GM12878 (cell line): Measurements from ENCODE around the gene OTUD5. TPM values are rescaled to one million over a fixed set of nuclear protein-coding genes. Genes with fewer than 3 reads are reported as not detected.
"Not testable (repeated sequence)": the region's sequence is repeated elsewhere in the genome, so short reads cannot be mapped to it uniquely, and the experiment has no call there.

Experiments
- ATAC-seq: fragments of 200-7000 bp; cut with Tn5 transposase; 3 replicates; pipeline ENCODE4 v1.9.1; 2020; ENCODE audit warnings: mild to moderate bottlenecking, moderate library complexity
- BruUV-seq: library from RNA; stranded (reverse); fragments of 400-500 nt; replicated peaks from 2 replicates; lab custom pipeline; 2021; lab: Mats Ljungman, UMichigan
- CTCF ChIA-PET: fragments of 300-600 bp; sonication (Branson Sonifier 250); formaldehyde crosslinking; extraction: SDS; loops from one replicate; lab custom pipeline; 2021; ENCODE audit warnings: inconsistent platforms; lab: Yijun Ruan, JAX
- POLR2A ChIA-PET: fragments of 350-600 bp; formaldehyde crosslinking; extraction: SDS; loops from one replicate; lab custom pipeline; 2021; ENCODE audit warnings: inconsistent platforms; lab: Charles Lee
- RAD21 ChIA-PET: fragments of 300-600 bp; sonication (Branson Sonifier 250); formaldehyde crosslinking; loops from one replicate; lab custom pipeline; 2023; ENCODE audit warnings: antibody characterized with exemption; ENCODE audit not compliant: unreplicated experiment; lab: Charles Lee
- SMC1A ChIA-PET: fragments of 300-600 bp; sonication (Branson Sonifier 250); formaldehyde crosslinking; loops from one replicate; lab custom pipeline; 2023; ENCODE audit not compliant: unreplicated experiment, uncharacterized antibody; lab: Charles Lee
- DNase-seq: peaks from one replicate; pipeline ENCODE4 v3.0.0-alpha.2; 2011; ENCODE audit warnings: low read depth, low spot score
- FAIRE-seq: peaks from 3 replicates; lab custom pipeline; 2011; peaks lifted over from hg19 to GRCh38; lab: Jason Lieb, UNC
- H2AFZ ChIP-seq: 2 replicates; pipeline ENCODE4 v1.6.0; 2011; ENCODE audit warnings: low read depth, low read length, control low read depth; ENCODE audit not compliant: control insufficient read depth
- H3K27ac ChIP-seq: 2 replicates; pipeline ENCODE4 v1.5.1; 2011; ENCODE audit warnings: control low read depth; ENCODE audit not compliant: control insufficient read depth, insufficient read depth
- H3K27me3 ChIP-seq, 2 experiments: replicated peaks in 1 of 2; 2 replicates each; pipeline versions ENCODE4 v1.6.0 to v1.6.1; 2011; ENCODE audit warnings: low read length in 1 of 2; ENCODE audit not compliant: control insufficient read depth in 2 of 2, insufficient read depth in 2 of 2
- H3K36me3 ChIP-seq, 2 experiments: 2 replicates each; pipeline ENCODE4 v1.5.1; 2011; ENCODE audit warnings: low read length in 1 of 2; ENCODE audit not compliant: control insufficient read depth in 2 of 2, insufficient read depth in 2 of 2
- H3K4me1 ChIP-seq: 2 replicates; pipeline ENCODE4 v1.6.1; 2011; ENCODE audit warnings: mild to moderate bottlenecking, low read length, moderate library complexity, mixed read lengths; ENCODE audit not compliant: control insufficient read depth, insufficient read depth
- H3K4me2 ChIP-seq: 2 replicates; pipeline ENCODE4 v1.6.0; 2011; ENCODE audit warnings: control low read depth; ENCODE audit not compliant: control insufficient read depth, insufficient read depth
- H3K4me3 ChIP-seq: fragments of 200-600 bp; sonication (generic); 2 replicates; pipeline ENCODE4 v1.5.1; 2016
- H3K79me2 ChIP-seq: 2 replicates; pipeline ENCODE4 v1.6.0; 2011; ENCODE audit warnings: low read length; ENCODE audit not compliant: control insufficient read depth, insufficient read depth
- H3K9ac ChIP-seq: 2 replicates; pipeline ENCODE4 v1.8.0; 2011; ENCODE audit warnings: low read length, control low read depth, mixed read lengths; ENCODE audit not compliant: control insufficient read depth, insufficient read depth
- H3K9me3 ChIP-seq: replicated peaks from 3 replicates; pipeline ENCODE4 v1.5.1; 2011; ENCODE audit warnings: mild to moderate bottlenecking, low read length; ENCODE audit not compliant: control insufficient read depth, insufficient read depth
- H4K20me1 ChIP-seq: 2 replicates; pipeline ENCODE4 v1.6.0; 2011; ENCODE audit not compliant: control insufficient read depth, insufficient read depth
- EED ChIP-seq: sonication (generic); IDR thresholded peaks from 2 replicates; pipeline ENCODE4 v1.6.1; 2016; ENCODE audit warnings: antibody characterized with exemption, low read depth
- HSF1 ChIP-seq: fragments of 150-350 bp; IDR thresholded peaks from 2 replicates; pipeline ENCODE4 v1.6.1; 2014; ENCODE audit warnings: mild to moderate bottlenecking, low read depth, low read length
- LARP7 ChIP-seq: fragments of 450-650 bp; IDR thresholded peaks from 2 replicates; pipeline ENCODE4 v1.6.1; 2017; ENCODE audit warnings: mild to moderate bottlenecking
- WRNIP1 ChIP-seq: IDR thresholded peaks from 2 replicates; pipeline ENCODE4 v1.6.1; 2011; ENCODE audit warnings: low read depth, low read length, improper control_type of control experiment, borderline replicate concordance
- WGBS: methylation state at CpG from one replicate; pipeline ENCODE4 v1.1.6; 2016; ENCODE audit warnings: low lambda C conversion rate; ENCODE audit not compliant: insufficient replicate concordance, insufficient coverage; ENCODE audit errors: missing lambda C conversion rate; 5-methylcytosine and 5-hydroxymethylcytosine counted together
- in situ Hi-C: fragments of 300-500 bp; cut with MboI; formaldehyde crosslinking; loops from 9 replicates; pipeline ENCODE4 v1.14.3; 2018; ENCODE audit warnings: mixed read lengths
- intact Hi-C: fragments of 100-400 bp; cut with micrococcal nuclease; formaldehyde crosslinking; loops from one replicate; pipeline ENCODE4 v1.14.2; 2022; ENCODE audit not compliant: unreplicated experiment
- polyA plus RNA-seq, 11 experiments: library from polyadenylated mRNA; depleted of rRNA in 4 of 11; unstranded in 6 of 11; stranded (reverse) in 5 of 11; fragments of >200 nt; fragmentation: Nextera tagmentation in 4 of 11; fragmentation: Illumina TruSeq in 1 of 11; extraction: Ambion mirVana in 4 of 11; extraction: Trizol in 1 of 11; gene quantifications; 1 replicate in 1 of 11; 2 replicates in 10 of 11; pipeline versions ENCODE4 v1.2.1 to v1.2.3, GENCODE V29; 2011 to 2016; ENCODE audit warnings: inconsistent platforms in 2 of 11, missing spikeins in 2 of 11, low read depth in 1 of 11
- small RNA-seq: library from RNA; depleted of rRNA; stranded (forward); fragments of <200 nt; gene quantifications from one replicate; pipeline ENCODE3, GENCODE V24; 2014
- total RNA-seq, 4 experiments: library from RNA; depleted of rRNA in 3 of 4; stranded (reverse); fragments of >200 nt in 3 of 4; fragmentation: Illumina TruSeq in 1 of 4; extraction: Trizol in 1 of 4; gene quantifications; 2 replicates each; pipeline versions ENCODE4 v1.2.1 to v1.2.3, GENCODE V29; 2013 to 2021

The OTUD5 gene
- total and polyA plus RNA-seq, 10 of the 15 experiments (the other 5 are each of a cell fraction or from before 2014, with no cell fraction given), result 2.0 to 50.3 (median 22.7) TPM

DNA sequence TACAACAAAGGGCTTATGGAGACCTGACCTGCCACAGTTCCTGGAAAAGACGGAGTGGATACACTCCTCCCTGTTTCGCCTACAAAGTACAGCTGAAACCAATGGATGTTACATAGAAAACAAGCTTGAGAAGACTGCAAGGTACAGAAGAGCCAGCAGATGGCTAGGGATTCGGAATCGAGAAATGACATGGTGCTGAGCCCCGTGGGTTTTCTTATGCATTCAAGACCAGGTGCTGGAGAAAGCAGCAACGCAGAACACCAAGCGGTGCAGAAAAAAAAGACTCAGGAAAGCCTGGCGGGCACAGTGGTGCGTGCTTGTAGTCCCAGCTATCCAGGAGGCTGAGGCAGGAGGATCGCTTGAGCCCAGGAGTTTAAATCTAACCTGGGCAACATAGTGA lies 73.7 kb downstream of the OTUD5 start:
- ATAC-seq, result no peak
- ChIA-PET POLR2A (no interaction called here), CTCF (no interaction called here), RAD21 (no interaction called here), SMC1A (no interaction called here)
- Histone ChIP-seq H3K36me3 (no peaks in the 10 kb centered on the region), H3K27ac (no peak overlapping the region), H3K4me1 (no peaks in the 10 kb centered on the region), H3K4me2 (no peak overlapping the region), H3K4me3 (no peak overlapping the region), H3K27me3 (no peaks in the 10 kb centered on the region), H3K9ac (no peak overlapping the region), H4K20me1 (no peaks in the 10 kb centered on the region), H3K9me3 (no peaks in the 10 kb centered on the region), H3K79me2 (no peaks in the 10 kb centered on the region), H2AFZ (no peak overlapping the region)
- no peak for FAIRE-seq
- DNase-seq, result no peak
- BruUV-seq, result no TSS peak
- intact Hi-C loops (no loop called here), in situ Hi-C loops (no loop called here)
- 50% methylated on average over 10 of the region's 10 CpGs for WGBS
- TF ChIP-seq WRNIP1 (no peak), LARP7 (no peak), EED (no peak), HSF1 (no peak)

GRCh38 chrX:48876944-48877343 lies 80.5 kb downstream of the OTUD5 start:
- RAD21 ChIA-PET, H3K36me3 ChIP-seq, H3K4me1 ChIP-seq, H4K20me1 ChIP-seq, H3K4me2 ChIP-seq, DNase-seq, H3K4me3 ChIP-seq, in situ Hi-C loops, H3K9me3 ChIP-seq, intact Hi-C loops, BruUV-seq, POLR2A ChIA-PET, H3K79me2 ChIP-seq, SMC1A ChIA-PET, CTCF ChIA-PET, H3K27ac ChIP-seq, H3K9ac ChIP-seq, ATAC-seq, H2AFZ ChIP-seq, H3K27me3 ChIP-seq, FAIRE-seq: not testable (repeated sequence)
- WGBS, result 29% methylated on average over 4 of the region's 4 CpGs

Small RNA genes lying within 50 kb of the gene (small RNA-seq; reads per million reads assigned to genes)
- not detected for gene RNU6-722P

Other genes with a start within 250 kb of the OTUD5 start
Only the 7 nearest of the 20 such genes appear.
- 49.0 and 53.5 TPM in 2 replicates for gene TIMM17B, start 59.8 kb downstream of the OTUD5 start, total RNA-seq (2014; rRNA removed)
- gene TIMM17B, start 59.8 kb downstream of the OTUD5 start, total RNA-seq (2014; rRNA removed; fragmentation: Illumina TruSeq; extraction: Trizol), result 32.9 and 33.3 TPM in 2 replicates
- gene TIMM17B, start 59.8 kb downstream of the OTUD5 start, total RNA-seq (2021), result 53.8 and 57.8 TPM in 2 replicates
- gene TIMM17B, start 59.8 kb downstream of the OTUD5 start, polyA plus RNA-seq (2011; rRNA removed), result 22.0 and 41.5 TPM in 2 replicates
- gene TIMM17B, start 59.8 kb downstream of the OTUD5 start, polyA plus RNA-seq (2014; fragmentation: Illumina TruSeq; extraction: Trizol), result 16.3 and 37.7 TPM in 2 replicates
- 10 to 100 TPM in 1 of 2 experiments, 1 to 10 TPM in 1; 4.5 to 18.3 TPM for gene TIMM17B, start 59.8 kb downstream of the OTUD5 start, polyA plus RNA-seq (2014; fragmentation: Nextera tagmentation; extraction: Ambion mirVana)
- 69.4 and 72.4 TPM in 2 replicates for gene TIMM17B, start 59.8 kb downstream of the OTUD5 start, polyA plus RNA-seq (2014; rRNA removed)
- gene TIMM17B, start 59.8 kb downstream of the OTUD5 start, polyA plus RNA-seq (2016; fragmentation: Nextera tagmentation; extraction: Ambion mirVana), result 10 to 100 TPM; 79.5 to 88.7 TPM
- 62.2 and 70.2 TPM in 2 replicates for gene PQBP1, start 59.7 kb downstream of the OTUD5 start, total RNA-seq (2014; rRNA removed)
- 37.5 and 38.5 TPM in 2 replicates for gene PQBP1, start 59.7 kb downstream of the OTUD5 start, total RNA-seq (2014; rRNA removed; fragmentation: Illumina TruSeq; extraction: Trizol)
- gene PQBP1, start 59.7 kb downstream of the OTUD5 start, total RNA-seq (2021), result 69.5 and 71.0 TPM in 2 replicates
- gene PQBP1, start 59.7 kb downstream of the OTUD5 start, polyA plus RNA-seq (2011; rRNA removed), result 22.4 and 55.3 TPM in 2 replicates
- 39.6 and 70.0 TPM in 2 replicates for gene PQBP1, start 59.7 kb downstream of the OTUD5 start, polyA plus RNA-seq (2014; fragmentation: Illumina TruSeq; extraction: Trizol)
- 10 to 100 TPM; 12.5 to 28.0 TPM for gene PQBP1, start 59.7 kb downstream of the OTUD5 start, polyA plus RNA-seq (2014; fragmentation: Nextera tagmentation; extraction: Ambion mirVana)
- gene PQBP1, start 59.7 kb downstream of the OTUD5 start, polyA plus RNA-seq (2014; rRNA removed), result 68.5 and 76.1 TPM in 2 replicates
- gene PQBP1, start 59.7 kb downstream of the OTUD5 start, polyA plus RNA-seq (2016; fragmentation: Nextera tagmentation; extraction: Ambion mirVana), result 10 to 100 TPM; 68.6 to 74.8 TPM
- 9.3 and 11.0 TPM in 2 replicates for gene SLC35A2, start 46.0 kb downstream of the OTUD5 start, total RNA-seq (2014; rRNA removed)
- 8.4 and 9.1 TPM in 2 replicates for gene SLC35A2, start 46.0 kb downstream of the OTUD5 start, total RNA-seq (2014; rRNA removed; fragmentation: Illumina TruSeq; extraction: Trizol)
- 16.7 and 21.9 TPM in 2 replicates for gene SLC35A2, start 46.0 kb downstream of the OTUD5 start, total RNA-seq (2021)
- 10.3 and 12.9 TPM in 2 replicates for gene SLC35A2, start 46.0 kb downstream of the OTUD5 start, polyA plus RNA-seq (2011; rRNA removed)
- 12.0 and 16.9 TPM in 2 replicates for gene SLC35A2, start 46.0 kb downstream of the OTUD5 start, polyA plus RNA-seq (2014; fragmentation: Illumina TruSeq; extraction: Trizol)
- 1 to 10 TPM; 2.1 to 6.8 TPM for gene SLC35A2, start 46.0 kb downstream of the OTUD5 start, polyA plus RNA-seq (2014; fragmentation: Nextera tagmentation; extraction: Ambion mirVana)
- 16.8 and 18.7 TPM in 2 replicates for gene SLC35A2, start 46.0 kb downstream of the OTUD5 start, polyA plus RNA-seq (2014; rRNA removed)
- gene SLC35A2, start 46.0 kb downstream of the OTUD5 start, polyA plus RNA-seq (2016; fragmentation: Nextera tagmentation; extraction: Ambion mirVana), result 10 to 100 TPM; 25.1 to 27.4 TPM
- gene PIM2, start 38.6 kb downstream of the OTUD5 start, total RNA-seq (2014; rRNA removed), result 32.9 and 37.9 TPM in 2 replicates
- 19.2 and 19.9 TPM in 2 replicates for gene PIM2, start 38.6 kb downstream of the OTUD5 start, total RNA-seq (2014; rRNA removed; fragmentation: Illumina TruSeq; extraction: Trizol)
- 29.6 and 30.4 TPM in 2 replicates for gene PIM2, start 38.6 kb downstream of the OTUD5 start, total RNA-seq (2021)
- 65.9 and 96.8 TPM in 2 replicates for gene PIM2, start 38.6 kb downstream of the OTUD5 start, polyA plus RNA-seq (2011; rRNA removed)
- 30.1 and 34.0 TPM in 2 replicates for gene PIM2, start 38.6 kb downstream of the OTUD5 start, polyA plus RNA-seq (2014; fragmentation: Illumina TruSeq; extraction: Trizol)
- 10 to 100 TPM; 19.6 to 26.2 TPM for gene PIM2, start 38.6 kb downstream of the OTUD5 start, polyA plus RNA-seq (2014; fragmentation: Nextera tagmentation; extraction: Ambion mirVana)
- gene PIM2, start 38.6 kb downstream of the OTUD5 start, polyA plus RNA-seq (2014; rRNA removed), result 31.7 and 32.1 TPM in 2 replicates
- gene PIM2, start 38.6 kb downstream of the OTUD5 start, polyA plus RNA-seq (2016; fragmentation: Nextera tagmentation; extraction: Ambion mirVana), result 10 to 100 TPM; 46.5 to 54.5 TPM
- gene KCND1, start 14.2 kb upstream of the OTUD5 start, total RNA-seq (2014; rRNA removed), result 0.16 and 0.34 TPM in 2 replicates
- gene KCND1, start 14.2 kb upstream of the OTUD5 start, total RNA-seq (2014; rRNA removed; fragmentation: Illumina TruSeq; extraction: Trizol), result 0.09 and 0.18 TPM in 2 replicates
- 0.61 and 0.97 TPM in 2 replicates for gene KCND1, start 14.2 kb upstream of the OTUD5 start, total RNA-seq (2021)
- 0.58 and 0.73 TPM in 2 replicates for gene KCND1, start 14.2 kb upstream of the OTUD5 start, polyA plus RNA-seq (2011; rRNA removed)
- gene KCND1, start 14.2 kb upstream of the OTUD5 start, polyA plus RNA-seq (2014; fragmentation: Illumina TruSeq; extraction: Trizol), result 0.51 and 0.65 TPM in 2 replicates
- gene KCND1, start 14.2 kb upstream of the OTUD5 start, polyA plus RNA-seq (2014; fragmentation: Nextera tagmentation; extraction: Ambion mirVana), result under 1 TPM; 0.02 to 0.11 TPM
- gene KCND1, start 14.2 kb upstream of the OTUD5 start, polyA plus RNA-seq (2014; rRNA removed), result 1.0 and 1.2 TPM in 2 replicates
- under 1 TPM; 0.32 to 0.44 TPM for gene KCND1, start 14.2 kb upstream of the OTUD5 start, polyA plus RNA-seq (2016; fragmentation: Nextera tagmentation; extraction: Ambion mirVana)
- 17.2 and 17.5 TPM in 2 replicates for gene GRIPAP1, start 44.7 kb upstream of the OTUD5 start, total RNA-seq (2014; rRNA removed)
- 21.5 and 21.6 TPM in 2 replicates for gene GRIPAP1, start 44.7 kb upstream of the OTUD5 start, total RNA-seq (2014; rRNA removed; fragmentation: Illumina TruSeq; extraction: Trizol)
- gene GRIPAP1, start 44.7 kb upstream of the OTUD5 start, total RNA-seq (2021), result 37.7 and 44.7 TPM in 2 replicates
- 37.6 and 40.7 TPM in 2 replicates for gene GRIPAP1, start 44.7 kb upstream of the OTUD5 start, polyA plus RNA-seq (2011; rRNA removed)
- gene GRIPAP1, start 44.7 kb upstream of the OTUD5 start, polyA plus RNA-seq (2014; fragmentation: Illumina TruSeq; extraction: Trizol), result 25.7 and 29.6 TPM in 2 replicates
- gene GRIPAP1, start 44.7 kb upstream of the OTUD5 start, polyA plus RNA-seq (2014; fragmentation: Nextera tagmentation; extraction: Ambion mirVana), result 1 to 10 TPM; 4.2 to 4.9 TPM
- gene GRIPAP1, start 44.7 kb upstream of the OTUD5 start, polyA plus RNA-seq (2014; rRNA removed), result 35.2 TPM in 2 replicates
- 10 to 100 TPM; 24.9 to 26.7 TPM for gene GRIPAP1, start 44.7 kb upstream of the OTUD5 start, polyA plus RNA-seq (2016; fragmentation: Nextera tagmentation; extraction: Ambion mirVana)
- 16.8 and 17.9 TPM in 2 replicates for gene TFE3, start 85.8 kb upstream of the OTUD5 start, total RNA-seq (2014; rRNA removed)
- gene TFE3, start 85.8 kb upstream of the OTUD5 start, total RNA-seq (2014; rRNA removed; fragmentation: Illumina TruSeq; extraction: Trizol), result 9.2 and 10.3 TPM in 2 replicates
- gene TFE3, start 85.8 kb upstream of the OTUD5 start, total RNA-seq (2021), result 16.7 and 18.0 TPM in 2 replicates
- 5.3 and 8.2 TPM in 2 replicates for gene TFE3, start 85.8 kb upstream of the OTUD5 start, polyA plus RNA-seq (2011; rRNA removed)
- gene TFE3, start 85.8 kb upstream of the OTUD5 start, polyA plus RNA-seq (2014; fragmentation: Illumina TruSeq; extraction: Trizol), result 11.4 and 16.1 TPM in 2 replicates
- gene TFE3, start 85.8 kb upstream of the OTUD5 start, polyA plus RNA-seq (2014; fragmentation: Nextera tagmentation; extraction: Ambion mirVana), result 1 to 10 TPM; 3.5 TPM
- 19.5 and 20.4 TPM in 2 replicates for gene TFE3, start 85.8 kb upstream of the OTUD5 start, polyA plus RNA-seq (2014; rRNA removed)
- gene TFE3, start 85.8 kb upstream of the OTUD5 start, polyA plus RNA-seq (2016; fragmentation: Nextera tagmentation; extraction: Ambion mirVana), result 10 to 100 TPM; 10.6 to 12.5 TPM